Panc1 (cell line): ENCODE measurements around the gene EPHX1. TPM values are rescaled to one million over a fixed set of nuclear protein-coding genes. Genes with fewer than 3 reads are reported as not detected.

Source experiments
- ATAC-seq: fragments of 200-7000 bp; cut with Tn5 transposase; 2 replicates; pipeline ENCODE4 v1.9.1; 2020; ENCODE audit warnings: mild to moderate bottlenecking, moderate library complexity
- BruUV-seq: library from RNA; stranded (reverse); fragments of 400-500 nt; replicated peaks from 2 replicates; lab custom pipeline; 2021; lab: Mats Ljungman, UMichigan
- CTCF ChIA-PET: fragments of 300-600 bp; sonication (Branson Sonifier 250); formaldehyde crosslinking; loops from one replicate; lab custom pipeline; 2022; ENCODE audit warnings: antibody characterized with exemption; lab: Charles Lee
- POLR2A ChIA-PET: fragments of 300-600 bp; sonication (Branson Sonifier 250); formaldehyde crosslinking; loops from one replicate; lab custom pipeline; 2022; ENCODE audit warnings: antibody characterized with exemption; lab: Charles Lee
- DNase-seq: peaks from one replicate; pipeline ENCODE4 v3.0.0-alpha.2; 2010; ENCODE audit warnings: low read depth, low spot score
- H3K27ac ChIP-seq: 2 replicates; pipeline ENCODE4 v1.5.1; 2011; ENCODE audit warnings: mild to moderate bottlenecking, low read length, inconsistent platforms
- H3K27me3 ChIP-seq: fragments of 200-500 bp; sonication (Bioruptor generic); 2 replicates; pipeline ENCODE4 v1.6.0; 2014; ENCODE audit warnings: low read length, inconsistent platforms; ENCODE audit not compliant: control insufficient read depth, insufficient read depth
- H3K36me3 ChIP-seq: fragments of 200-500 bp; sonication (Bioruptor generic); 2 replicates; pipeline ENCODE4 v1.5.1; 2014; ENCODE audit warnings: inconsistent platforms, mild to moderate bottlenecking, low read length, moderate library complexity; ENCODE audit not compliant: control insufficient read depth, insufficient read depth
- H3K4me1 ChIP-seq: 2 replicates; pipeline ENCODE4 v1.5.1; 2011; ENCODE audit warnings: inconsistent platforms, mild to moderate bottlenecking, low read length, moderate library complexity; ENCODE audit not compliant: control insufficient read depth, insufficient read depth
- H3K4me3 ChIP-seq, 2 experiments: 2 replicates each; pipeline ENCODE4 v1.5.1; 2011 to 2012; ENCODE audit warnings: low read depth in 2 of 2, low read length in 2 of 2, mild to moderate bottlenecking in 2 of 2, inconsistent platforms in 1 of 2, moderate library complexity in 1 of 2
- H3K9me3 ChIP-seq: fragments of 200-500 bp; sonication (Bioruptor generic); 2 replicates; pipeline ENCODE4 v1.5.1; 2014; ENCODE audit warnings: low read depth, mild to moderate bottlenecking, inconsistent platforms, low read length, moderate library complexity; ENCODE audit not compliant: control insufficient read depth, insufficient read depth
- CTCF ChIP-seq: fragments of 450-650 bp; IDR thresholded peaks from 2 replicates; pipeline ENCODE4 v1.5.1; 2017; ENCODE audit warnings: mild to moderate bottlenecking
- POLR2AphosphoS5 ChIP-seq: IDR thresholded peaks from 2 replicates; pipeline ENCODE4 v1.6.1; 2012; ENCODE audit warnings: mild to moderate bottlenecking, low read depth, low read length, moderate library complexity
- REST ChIP-seq, 2 experiments: IDR thresholded peaks; 2 replicates each; pipeline ENCODE4 v1.6.1; 2011 to 2012; ENCODE audit warnings: low read depth in 2 of 2, control low read depth in 1 of 2, low read length in 1 of 2, mild to moderate bottlenecking in 1 of 2, moderate library complexity in 1 of 2; ENCODE audit not compliant: insufficient read depth in 1 of 2
- SIN3A ChIP-seq: IDR thresholded peaks from 2 replicates; pipeline ENCODE4 v1.6.1; 2012; ENCODE audit warnings: low read depth, mild to moderate bottlenecking, low read length, moderate library complexity, borderline replicate concordance; ENCODE audit not compliant: insufficient read depth
- TCF7L2 ChIP-seq: IDR thresholded peaks from 2 replicates; pipeline ENCODE4 v1.6.1; 2011; ENCODE audit warnings: mild to moderate bottlenecking, low read depth, low read length, inconsistent platforms
- in situ Hi-C: cut with HindIII; loops from 2 replicates; pipeline ENCODE4 v1.10.0; 2016; ENCODE audit warnings: low sequenced_read_pairs, low pct_unique_long_range_greater_than_20kb
- intact Hi-C: fragments of 100-400 bp; cut with micrococcal nuclease; formaldehyde crosslinking; loops from one replicate; pipeline ENCODE4 v1.10.0; 2022; ENCODE audit not compliant: unreplicated experiment
- total RNA-seq: library from RNA; stranded (reverse); gene quantifications from one replicate; pipeline ENCODE4 v1.2.1, GENCODE V29; 2021; ENCODE audit not compliant: unreplicated experiment

Gene EPHX1
- total RNA-seq, 1 experiment from 2014 or later, result 76.4 TPM

- Histone ChIP-seq H3K27me3 (no peaks in the 10 kb centered on the region), H3K9me3 (no peaks in the 10 kb centered on the region), H3K36me3 (no peaks in the 10 kb centered on the region; the same call in 1 of the 2 replicates), H3K4me1 (no peaks in the 10 kb centered on the region; the same call in 1 of the 2 replicates), H3K27ac (no peak overlapping the region), H3K4me3 (no peak overlapping the region)
- TF ChIP-seq TCF7L2 (no peak), REST (IDR thresholded peaks at IDR 0.05; ENCODE audit: insufficient read depth in 1 of 2, low read depth in 2 of 2, low read length in 1 of 2) (no peak), POLR2AphosphoS5 (no peak), CTCF (no peak), SIN3A (no peak)
- intact Hi-C loops (no loop called here), in situ Hi-C loops (no loop called here)
- no peak for ATAC-seq
- ChIA-PET CTCF (no interaction called here), POLR2A (no interaction called here)
- no TSS peak for BruUV-seq
- DNase-seq, result no peak
Measured at GRCh38 chr1:225860876-225861441, 51.0 kb downstream of the EPHX1 start.

GRCh38 chr1:225861834-225862580, 52.1 kb downstream of the EPHX1 start:
- Histone ChIP-seq H3K4me3 (no peak overlapping the region), H3K4me1 (no peaks in the 10 kb centered on the region; the same call in 1 of the 2 replicates), H3K9me3 (no peaks in the 10 kb centered on the region), H3K36me3 (peaks cover 2% of the 10 kb centered on the region; the same call in 1 of the 2 replicates), H3K27ac (no peak overlapping the region), H3K27me3 (no peaks in the 10 kb centered on the region)
- ATAC-seq (no peak), DNase-seq (no peak)
- in situ Hi-C loops, result no loop called here
- POLR2A ChIA-PET, result no interaction called here
- CTCF ChIA-PET, result no interaction called here
- no peak for TF ChIP-seq TCF7L2
- TF ChIP-seq POLR2AphosphoS5, result no peak
- no peak for TF ChIP-seq REST (IDR thresholded peaks at IDR 0.05; ENCODE audit: insufficient read depth in 1 of 2, low read depth in 2 of 2, low read length in 1 of 2)
- no peak for TF ChIP-seq SIN3A
- no peak for TF ChIP-seq CTCF
- intact Hi-C loops, result no loop called here
- BruUV-seq, result no TSS peak
